ENCODE data around the gene IL34.

IL34 gene

GRCh38 chr16:70697594-70698170, 51.3 kb downstream of the IL34 start:
- no peak for TF ChIP-seq CTCF (conservative IDR thresholded peaks at IDR 0.05)
- no peak overlapping the region for H3K27ac ChIP-seq

- no peak for TF ChIP-seq CTCF (conservative IDR thresholded peaks at IDR 0.05)
- no peak overlapping the region for H3K27ac ChIP-seq
Measured at GRCh38 chr16:70698901-70699300, 52.5 kb downstream of the IL34 start.

GRCh38 chr16:70699696-70700095, 53.3 kb downstream of the IL34 start:
- no peak overlapping the region for H3K27ac ChIP-seq
- no peak for TF ChIP-seq CTCF (conservative IDR thresholded peaks at IDR 0.05)

DNA sequence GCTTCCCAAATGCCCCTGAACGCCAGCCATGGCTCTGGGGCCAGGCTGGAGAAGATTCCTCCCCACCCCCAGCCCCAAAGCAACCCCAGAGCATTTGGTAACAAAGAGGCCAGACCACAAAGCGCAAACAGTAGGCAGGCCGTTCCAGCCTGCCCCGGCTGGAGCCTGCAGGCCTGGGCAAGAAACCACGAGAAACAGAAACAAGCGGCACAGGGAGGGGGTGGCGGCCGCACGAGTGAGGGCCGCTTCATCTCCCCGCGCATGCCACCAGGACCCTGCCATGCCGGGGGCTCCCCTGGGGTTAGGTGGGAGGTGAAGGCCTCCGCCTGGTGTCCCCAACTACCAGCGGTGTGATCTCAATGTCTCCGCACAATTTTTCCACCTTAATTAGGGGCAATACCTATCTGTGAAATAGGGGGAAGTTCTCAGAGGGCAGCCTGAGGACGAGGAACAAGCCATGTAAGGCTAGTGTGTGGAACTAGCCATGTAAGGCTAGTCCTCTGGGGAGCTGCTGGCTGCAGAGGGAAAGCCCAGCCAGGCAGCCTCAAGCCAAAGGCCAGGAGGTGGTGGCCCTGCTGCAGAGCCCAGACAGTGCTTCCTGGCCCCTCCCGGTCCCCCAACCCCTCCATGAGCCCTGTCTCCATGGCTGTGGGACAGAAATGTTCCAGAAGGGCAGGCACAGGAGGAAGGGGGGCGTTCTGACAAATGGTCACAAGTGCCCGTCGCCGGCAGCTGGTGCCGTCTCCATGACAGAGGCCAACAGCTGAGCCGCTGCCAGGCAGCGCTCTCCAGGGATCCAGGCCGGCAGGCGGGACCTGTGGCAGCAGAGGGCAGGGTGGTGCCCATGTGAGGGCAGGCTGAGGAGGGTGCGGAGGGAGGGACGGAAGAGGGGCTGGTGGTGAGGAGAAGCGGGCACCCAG, 54.0 kb downstream of the IL34 start:
- no peak for TF ChIP-seq CTCF (conservative IDR thresholded peaks at IDR 0.05)
- no peak overlapping the region for H3K27ac ChIP-seq

DNA sequence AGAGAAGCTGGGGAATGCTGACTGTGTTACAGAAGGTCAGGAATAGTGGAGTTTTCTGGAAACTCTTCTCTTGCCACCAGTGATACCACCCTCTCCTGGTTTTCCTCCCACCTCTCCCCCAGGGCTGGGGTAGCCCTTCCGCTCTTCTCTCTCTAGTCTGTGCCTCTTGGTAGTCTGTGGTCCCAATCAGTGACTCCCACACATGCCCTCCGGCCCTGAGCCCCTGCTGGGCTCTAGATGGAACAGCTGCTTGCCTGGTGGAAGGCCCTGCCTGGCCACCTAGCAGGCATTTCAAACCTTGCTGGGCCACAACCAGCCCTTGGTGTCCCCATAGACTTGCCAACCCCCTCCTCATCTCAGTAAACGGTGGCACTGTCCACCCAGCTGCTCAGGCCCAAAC, 54.7 kb downstream of the IL34 start:
- TF ChIP-seq CTCF (conservative IDR thresholded peaks at IDR 0.05), result no peak
- no peak overlapping the region for H3K27ac ChIP-seq

DNA sequence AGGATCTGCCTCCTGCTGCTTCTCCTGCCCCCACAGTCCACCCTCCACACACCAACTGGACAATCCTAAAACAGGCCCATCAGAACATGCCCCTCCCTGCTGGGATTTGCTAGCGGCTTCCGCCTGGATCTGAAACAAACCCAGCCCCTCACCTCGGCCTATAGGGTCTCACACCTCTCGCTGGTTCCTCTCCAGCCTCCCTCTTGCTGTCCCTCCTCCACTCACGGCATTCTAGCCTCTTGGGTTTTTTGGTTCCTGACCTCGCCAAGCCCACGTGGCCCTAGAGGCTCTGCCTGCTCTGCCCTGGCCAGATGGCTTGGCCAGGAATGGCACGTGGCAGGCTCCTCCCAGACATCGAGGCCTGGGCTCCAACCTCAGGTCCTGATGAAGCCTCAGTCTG, 55.2 kb downstream of the IL34 start:
- H3K27ac ChIP-seq, result no peak overlapping the region
- TF ChIP-seq CTCF (conservative IDR thresholded peaks at IDR 0.05), result no peak

DNA sequence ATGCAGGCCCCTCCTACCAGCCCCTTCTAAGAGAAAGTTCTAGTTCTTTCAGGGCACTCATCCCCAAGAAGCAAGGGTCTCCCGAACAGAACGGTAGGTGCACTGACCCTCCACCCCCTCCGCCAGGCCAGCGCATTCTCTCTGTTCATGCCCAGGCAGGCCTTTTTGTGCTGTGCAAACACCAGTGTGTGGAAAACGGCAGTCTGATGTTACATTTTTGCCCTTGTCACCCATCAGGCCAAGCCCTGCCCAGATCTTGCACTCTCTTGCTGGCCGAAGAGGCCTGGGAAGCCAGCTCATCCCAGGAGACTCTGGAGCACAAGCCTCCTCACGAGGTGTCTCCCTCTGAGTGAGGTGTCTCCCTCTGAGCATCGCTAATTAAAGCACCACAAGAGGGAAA, 55.6 kb downstream of the IL34 start:
- H3K27ac ChIP-seq, result no peak overlapping the region
- no peak for TF ChIP-seq CTCF (conservative IDR thresholded peaks at IDR 0.05)

Measured in VCaP (cell line).